ENCODE data around the gene PDE4D.

DNA sequence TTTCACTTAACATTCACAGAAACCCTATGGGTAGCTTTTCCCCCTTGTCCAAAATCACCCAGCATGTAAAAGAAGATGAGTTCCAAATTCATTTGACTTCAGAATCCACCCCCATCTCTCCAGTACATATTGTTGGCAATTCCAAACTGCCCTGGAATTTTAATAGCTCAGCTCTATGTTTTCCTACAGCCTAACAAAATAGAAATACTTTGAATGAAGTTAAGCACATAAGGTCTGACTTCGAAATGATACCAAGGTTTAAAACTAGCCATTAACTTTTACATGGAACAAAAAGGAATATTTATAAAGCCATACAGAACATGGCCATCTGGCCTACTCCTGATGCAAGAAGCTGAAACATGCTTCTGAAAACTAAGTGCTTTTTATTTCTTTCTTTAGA, 634.3 kb downstream of the PDE4D start:
- no peak for TF ChIP-seq POLR2A (IDR thresholded peaks at IDR 0.05)
- TF ChIP-seq, protein P1, sequence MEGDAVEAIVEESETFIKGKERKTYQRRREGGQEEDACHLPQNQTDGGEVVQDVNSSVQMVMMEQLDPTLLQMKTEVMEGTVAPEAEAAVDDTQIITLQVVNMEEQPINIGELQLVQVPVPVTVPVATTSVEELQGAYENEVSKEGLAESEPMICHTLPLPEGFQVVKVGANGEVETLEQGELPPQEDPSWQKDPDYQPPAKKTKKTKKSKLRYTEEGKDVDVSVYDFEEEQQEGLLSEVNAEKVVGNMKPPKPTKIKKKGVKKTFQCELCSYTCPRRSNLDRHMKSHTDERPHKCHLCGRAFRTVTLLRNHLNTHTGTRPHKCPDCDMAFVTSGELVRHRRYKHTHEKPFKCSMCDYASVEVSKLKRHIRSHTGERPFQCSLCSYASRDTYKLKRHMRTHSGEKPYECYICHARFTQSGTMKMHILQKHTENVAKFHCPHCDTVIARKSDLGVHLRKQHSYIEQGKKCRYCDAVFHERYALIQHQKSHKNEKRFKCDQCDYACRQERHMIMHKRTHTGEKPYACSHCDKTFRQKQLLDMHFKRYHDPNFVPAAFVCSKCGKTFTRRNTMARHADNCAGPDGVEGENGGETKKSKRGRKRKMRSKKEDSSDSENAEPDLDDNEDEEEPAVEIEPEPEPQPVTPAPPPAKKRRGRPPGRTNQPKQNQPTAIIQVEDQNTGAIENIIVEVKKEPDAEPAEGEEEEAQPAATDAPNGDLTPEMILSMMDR (IDR thresholded peaks at IDR 0.05), result no peak
